Measurements from ENCODE around the gene FBXO31.
"Not testable (repeated sequence)": the region's sequence is repeated elsewhere in the genome, so short reads cannot be mapped to it uniquely, and the experiment has no call there.

DNA sequence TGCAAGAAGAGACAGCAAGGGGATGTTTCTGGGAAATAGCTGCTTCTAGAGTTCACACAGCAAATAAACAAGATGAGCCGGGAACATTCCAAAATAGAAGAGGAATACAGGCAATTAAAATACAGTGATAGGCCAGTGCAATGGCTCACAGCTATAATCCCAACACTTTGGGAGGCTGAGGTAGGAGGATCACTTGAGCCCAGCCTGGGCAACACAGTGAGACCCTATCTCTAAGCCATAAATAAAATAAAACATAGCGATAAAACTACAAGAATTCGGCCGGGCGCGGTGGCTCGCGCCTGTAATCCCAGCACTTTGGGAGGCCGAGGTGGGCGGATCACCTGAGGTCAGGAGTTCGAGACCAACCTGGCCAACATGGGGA is 43.9 kb downstream of the FBXO31 start:
- not testable (repeated sequence) for TF ChIP-seq CTCF (IDR thresholded peaks at IDR 0.05; ENCODE audit: low read depth, low read length); EZH2phosphoT487 (IDR thresholded peaks at IDR 0.05; ENCODE audit: low read depth)
